ENCODE data around the gene PTPN22. TPM values are rescaled to one million over a fixed set of nuclear protein-coding genes. Genes with fewer than 3 reads are reported as not detected.
A peak's percentile ranks its signal among the peaks of the same experiment; 100 is the strongest.

PTPN22 gene
- total RNA-seq, 2 experiments from 2014 or later = 28.3 to 30.2 TPM

DNA sequence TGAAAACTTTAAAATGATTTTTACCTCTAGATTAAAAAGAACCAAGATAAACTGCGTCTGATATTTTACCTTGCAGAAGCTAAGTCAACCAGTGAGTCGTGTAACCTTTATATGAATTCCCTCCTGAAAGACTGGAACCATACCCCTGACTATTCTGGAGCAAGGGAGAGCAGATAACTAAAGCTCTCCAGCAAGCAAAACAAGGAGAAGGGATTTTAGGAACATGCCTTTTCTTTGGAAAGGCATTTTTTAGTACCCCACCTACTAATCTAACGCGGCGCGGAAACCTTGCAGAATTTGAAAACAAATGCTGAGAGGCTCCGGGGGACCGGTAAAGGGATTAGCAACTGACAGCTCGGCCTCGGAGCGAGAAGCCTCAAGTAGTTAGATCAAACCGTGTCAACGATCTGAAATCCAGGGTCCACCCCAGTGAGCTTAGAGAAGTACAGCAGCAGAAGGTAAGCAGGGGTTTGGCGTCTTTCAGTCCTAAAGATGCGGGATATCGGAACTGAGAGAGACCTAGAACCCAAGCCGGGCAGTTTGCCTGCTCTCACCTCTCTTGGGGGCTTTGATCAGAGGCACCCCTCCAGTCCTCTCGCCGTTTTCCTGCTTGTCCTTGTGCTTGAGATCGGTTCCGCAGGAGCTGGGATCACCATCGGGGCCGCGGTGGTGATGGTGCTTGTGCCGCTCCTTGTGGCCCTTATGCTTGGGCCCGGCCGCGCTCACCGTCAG lies 60.2 kb downstream of the PTPN22 start:
- CTCF ChIA-PET = interaction anchor here (0.7 to 1.1 kb wide), 3 partner anchors 19 to 52 kb away, joined by 3 to 5 read pairs (median 3); partner anchors contain the start of gene PHTF1
- Histone ChIP-seq H3K27ac (ENCODE audit: low read depth in 1 of 2, low read length in 2 of 2) (peak overlapping the region; percentile 89 to 96), H3K27me3 (ENCODE audit: control insufficient read depth in 1 of 2, insufficient read depth in 2 of 2, low read length in 2 of 2) (no peaks in the 10 kb centered on the region), H3K9me3 (ENCODE audit: control insufficient read depth in 1 of 2, insufficient read depth in 1 of 2, low read length in 2 of 2) (no peaks in the 10 kb centered on the region), H3K4me1 (ENCODE audit: insufficient read depth, low read length) (peaks cover 20% of the 10 kb centered on the region), H3K4me3 (ENCODE audit: low read length) (peak overlapping the region; percentile 89), H3K36me3 (ENCODE audit: insufficient read depth, low read length) (peaks cover 11% of the 10 kb centered on the region)
- Mint-ChIP-seq H3K27me3 (no peaks in the 10 kb centered on the region), H3K36me3 (ENCODE audit: low read depth) (peaks cover 37% of the 10 kb centered on the region), H3K4me1 (ENCODE audit: low read depth) (peaks cover 54% of the 10 kb centered on the region), H3K27ac (peak overlapping the region; percentile 96), H3K4me3 (peak overlapping the region; percentile 97), H3K9me3 (peaks cover 3% of the 10 kb centered on the region)
- no peak for TF ChIP-seq CTCF (IDR thresholded peaks at IDR 0.05)
- DNase-seq (peak in 8 of 14 experiments; percentile 7 to 31 (median 10)), ATAC-seq (ENCODE audit: poor library complexity) (peak; percentile 7)
- POLR2A ChIA-PET = interaction anchor here (0.6 to 2.3 kb wide), 20 partner anchors 10 to 1192 kb away, joined by 3 to 62 read pairs (median 8); partner anchors contain the start of genes AP4B1, BCAS2, CAPZA1 and CSDE1
- intact Hi-C loops (cut with DNase I, micrococcal nuclease) = loop anchor here (2.0 to 10.0 kb wide), 9 partner anchors 51 to 1097 kb away; partner anchors contain the start of genes SLC16A1 (in 2 of the 2), BCAS2 (in 1 of the 2), CSDE1 (in 1 of the 2) and HIPK1 (in 1 of the 2)

DNA sequence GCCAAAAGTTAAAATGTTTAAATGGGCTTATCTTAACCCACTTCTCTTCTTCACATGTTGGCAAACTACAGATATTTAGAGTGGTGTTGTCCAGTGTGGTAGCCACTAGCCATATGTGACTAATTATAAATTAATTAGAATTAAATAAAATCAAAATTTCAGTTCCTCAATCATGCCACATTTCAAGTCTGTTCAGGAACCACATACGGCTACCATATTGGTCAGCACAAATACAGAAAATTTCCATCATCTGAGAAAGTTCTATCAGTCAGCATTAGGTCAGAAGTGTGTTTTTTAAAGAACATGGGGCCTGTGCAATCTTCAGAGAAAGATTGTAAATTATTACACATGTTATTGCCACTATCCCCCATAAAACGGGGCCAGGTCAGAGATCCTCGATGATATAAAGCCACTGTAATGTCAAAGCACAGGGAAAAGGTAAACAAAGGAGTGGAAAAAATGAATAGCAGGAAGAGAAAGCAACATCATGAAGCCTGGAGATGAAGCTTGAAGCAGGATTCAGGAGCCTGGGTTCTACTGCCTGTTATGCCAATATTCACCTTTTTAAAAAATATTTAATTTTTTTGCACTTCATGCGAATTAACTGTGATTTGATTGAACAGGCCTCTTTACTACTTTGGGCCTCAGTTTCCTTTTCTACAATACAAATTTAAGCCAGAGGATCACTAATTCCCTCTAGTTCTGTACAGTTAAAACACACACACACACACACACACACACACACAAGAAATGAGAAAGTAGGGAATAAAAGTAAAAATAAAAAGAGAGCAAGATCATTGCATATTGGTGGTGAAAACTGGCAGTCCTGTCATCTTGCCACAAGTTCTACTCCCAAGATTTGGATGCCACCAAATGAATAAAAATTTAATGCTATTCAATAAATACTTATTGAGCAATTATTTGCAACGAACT lies 61.6 kb downstream of the PTPN22 start:
- peaks cover 68% of the 10 kb centered on the region for H3K4me1 Mint-ChIP-seq (ENCODE audit: low read depth)
- Histone ChIP-seq H3K27ac (ENCODE audit: low read depth in 1 of 2, low read length in 2 of 2) (no peak overlapping the region), H3K4me3 (ENCODE audit: low read length) (peak overlapping the region; percentile 89)

More for the DNA sequence above, 61.6 kb downstream of the PTPN22 start:
- Mint-ChIP-seq H3K36me3 (ENCODE audit: low read depth) (peaks cover 45% of the 10 kb centered on the region), H3K4me3 (peak overlapping the region; percentile 97), H3K9me3 (peaks cover 3% of the 10 kb centered on the region), H3K27me3 (no peaks in the 10 kb centered on the region), H3K27ac (peak overlapping the region; percentile 96)
- Histone ChIP-seq H3K27me3 (ENCODE audit: control insufficient read depth in 1 of 2, insufficient read depth in 2 of 2, low read length in 2 of 2) (no peaks in the 10 kb centered on the region), H3K4me1 (ENCODE audit: insufficient read depth, low read length) (peaks cover 27% of the 10 kb centered on the region), H3K36me3 (ENCODE audit: insufficient read depth, low read length) (peaks cover 5% of the 10 kb centered on the region), H3K9me3 (ENCODE audit: control insufficient read depth in 1 of 2, insufficient read depth in 1 of 2, low read length in 2 of 2) (no peaks in the 10 kb centered on the region)
- ChIA-PET POLR2A (interaction anchor here (0.7 kb wide), 1 partner anchor 26 kb away, joined by 3 read pairs; no protein-coding TSS in a partner anchor), CTCF (no interaction called here)
- TF ChIP-seq CTCF (IDR thresholded peaks at IDR 0.05) = no peak
- ATAC-seq (ENCODE audit: poor library complexity) (no peak), DNase-seq (no peak)
- intact Hi-C loops (cut with DNase I, micrococcal nuclease) = loop anchor here (2.0 to 10.0 kb wide), 9 partner anchors 49 to 1095 kb away; partner anchors contain the start of genes SLC16A1 (in 2 of the 2), BCAS2 (in 1 of the 2), CSDE1 (in 1 of the 2) and HIPK1 (in 1 of the 2)
